ENCODE results near the gene OSBPL8. TPM values are rescaled to one million over a fixed set of nuclear protein-coding genes. Genes with fewer than 3 reads are reported as not detected.

Gene OSBPL8
- total RNA-seq, 4 donors from 2014 or later = 15.5 to 241 (median 29.4) TPM

DNA sequence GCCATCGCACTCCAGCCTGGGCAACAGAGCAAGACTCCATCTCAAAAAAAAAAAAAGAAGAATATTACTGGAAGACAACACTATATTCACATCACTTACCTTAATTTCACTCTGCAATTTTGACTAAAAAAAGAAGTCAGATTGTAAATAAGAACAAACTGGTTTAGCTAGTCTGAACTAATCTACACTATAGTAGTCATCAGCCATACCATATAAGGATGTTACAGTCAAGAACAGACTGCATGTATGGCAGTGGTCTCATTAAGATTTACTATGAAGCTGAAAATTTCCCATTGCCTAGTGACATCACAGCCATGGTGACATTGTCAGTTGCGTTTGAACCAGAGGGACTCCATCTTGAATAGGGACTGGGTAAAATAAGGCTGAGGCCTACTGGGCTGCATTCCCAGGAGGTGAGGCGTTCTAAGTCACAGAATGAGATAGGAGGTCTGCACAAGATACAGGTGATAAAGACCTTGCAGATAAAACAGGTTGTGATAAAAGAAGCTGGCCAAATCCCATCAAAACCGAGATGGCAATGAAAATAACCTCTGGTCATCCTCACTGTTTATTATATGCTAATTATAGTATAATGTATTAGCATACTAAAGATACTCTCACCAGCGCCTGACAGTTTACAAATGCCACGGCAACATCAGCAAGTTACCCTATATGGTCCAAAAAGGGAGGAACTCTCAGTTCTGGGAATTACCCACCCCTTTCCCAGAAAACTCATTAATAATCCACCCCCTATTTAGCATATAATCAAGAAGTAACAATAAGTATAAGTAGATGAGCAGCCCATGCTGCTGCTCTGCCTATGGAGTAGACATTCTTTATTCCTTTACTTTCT is 51.2 kb downstream of the OSBPL8 start:
- Histone ChIP-seq H3K36me3 (no peaks in the 10 kb centered on the region), H3K4me3 (no peak overlapping the region), H3K4me1 (peaks cover 0 to 2% (median 0%) of the 10 kb centered on the region in 4 donors), H3K9me3 (no peaks in the 10 kb centered on the region), H3K27me3 (no peaks in the 10 kb centered on the region), H3K27ac (no peak overlapping the region)
- no peak for DNase-seq
- in situ Hi-C loops (cut with MboI; ENCODE audit: low pct_ligation_motif_present in 1 of 4, low pct_unique_long_range_greater_than_20kb in 1 of 4, low sequenced_read_pairs in 3 of 4) = no loop called here
- WGBS, 2 donors (ENCODE audit: low coverage in 1 of 2) = 78 to 93% methylated on average over 4 to 6 of the region's 6 CpGs
- TF ChIP-seq EP300 (IDR thresholded peaks at IDR 0.05; ENCODE audit: low read depth) (no peak), POLR2AphosphoS5 (IDR thresholded peaks at IDR 0.05) (no peak), POLR2A (IDR thresholded peaks at IDR 0.05) (no peak)
- TF ChIP-seq, protein P1, sequence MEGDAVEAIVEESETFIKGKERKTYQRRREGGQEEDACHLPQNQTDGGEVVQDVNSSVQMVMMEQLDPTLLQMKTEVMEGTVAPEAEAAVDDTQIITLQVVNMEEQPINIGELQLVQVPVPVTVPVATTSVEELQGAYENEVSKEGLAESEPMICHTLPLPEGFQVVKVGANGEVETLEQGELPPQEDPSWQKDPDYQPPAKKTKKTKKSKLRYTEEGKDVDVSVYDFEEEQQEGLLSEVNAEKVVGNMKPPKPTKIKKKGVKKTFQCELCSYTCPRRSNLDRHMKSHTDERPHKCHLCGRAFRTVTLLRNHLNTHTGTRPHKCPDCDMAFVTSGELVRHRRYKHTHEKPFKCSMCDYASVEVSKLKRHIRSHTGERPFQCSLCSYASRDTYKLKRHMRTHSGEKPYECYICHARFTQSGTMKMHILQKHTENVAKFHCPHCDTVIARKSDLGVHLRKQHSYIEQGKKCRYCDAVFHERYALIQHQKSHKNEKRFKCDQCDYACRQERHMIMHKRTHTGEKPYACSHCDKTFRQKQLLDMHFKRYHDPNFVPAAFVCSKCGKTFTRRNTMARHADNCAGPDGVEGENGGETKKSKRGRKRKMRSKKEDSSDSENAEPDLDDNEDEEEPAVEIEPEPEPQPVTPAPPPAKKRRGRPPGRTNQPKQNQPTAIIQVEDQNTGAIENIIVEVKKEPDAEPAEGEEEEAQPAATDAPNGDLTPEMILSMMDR (IDR thresholded peaks at IDR 0.05) = no peak
- intact Hi-C loops (cut with DNase I; ENCODE audit: low total_unique reads) = no loop called here

DNA sequence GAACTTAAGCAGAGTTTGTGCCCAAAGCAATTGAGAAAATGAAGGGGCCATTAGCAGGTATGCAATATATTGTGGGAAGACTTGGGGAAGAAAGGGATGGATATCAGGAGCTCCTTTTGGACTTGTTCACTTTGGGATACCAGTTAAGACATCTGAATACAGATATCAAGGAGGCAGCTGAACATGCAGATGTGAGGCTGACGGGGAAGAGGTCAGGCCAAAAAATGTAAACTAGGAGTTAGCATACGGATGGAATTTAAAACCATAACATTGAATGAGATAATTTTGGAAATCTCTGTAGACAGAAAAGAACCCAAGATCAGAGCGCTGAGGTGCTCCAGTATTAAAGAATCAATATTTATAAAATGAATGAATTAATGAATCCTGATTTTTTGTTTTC is 53.4 kb downstream of the OSBPL8 start:
- no peak overlapping the region for H3K4me3 ChIP-seq
- DNase-seq = no peak
- H3K9me3 ChIP-seq = no peaks in the 10 kb centered on the region
- H3K27me3 ChIP-seq = no peaks in the 10 kb centered on the region
- H3K27ac ChIP-seq = no peak overlapping the region
- H3K36me3 ChIP-seq = no peaks in the 10 kb centered on the region
- 80 to 86% methylated on average over 3 of the region's 3 CpGs for WGBS, 2 donors (ENCODE audit: low coverage in 1 of 2)
- no peak for TF ChIP-seq POLR2A (IDR thresholded peaks at IDR 0.05)
- TF ChIP-seq, protein P1 (IDR thresholded peaks at IDR 0.05) = no peak
- no peak for TF ChIP-seq POLR2AphosphoS5 (IDR thresholded peaks at IDR 0.05)
- no peak for TF ChIP-seq EP300 (IDR thresholded peaks at IDR 0.05; ENCODE audit: low read depth)
- in situ Hi-C loops (cut with MboI; ENCODE audit: low pct_ligation_motif_present in 1 of 4, low pct_unique_long_range_greater_than_20kb in 1 of 4, low sequenced_read_pairs in 3 of 4) (no loop called here), intact Hi-C loops (cut with DNase I; ENCODE audit: low total_unique reads) (no loop called here)
- peaks cover 0 to 7% (median 0%) of the 10 kb centered on the region in 4 donors for H3K4me1 ChIP-seq

DNA sequence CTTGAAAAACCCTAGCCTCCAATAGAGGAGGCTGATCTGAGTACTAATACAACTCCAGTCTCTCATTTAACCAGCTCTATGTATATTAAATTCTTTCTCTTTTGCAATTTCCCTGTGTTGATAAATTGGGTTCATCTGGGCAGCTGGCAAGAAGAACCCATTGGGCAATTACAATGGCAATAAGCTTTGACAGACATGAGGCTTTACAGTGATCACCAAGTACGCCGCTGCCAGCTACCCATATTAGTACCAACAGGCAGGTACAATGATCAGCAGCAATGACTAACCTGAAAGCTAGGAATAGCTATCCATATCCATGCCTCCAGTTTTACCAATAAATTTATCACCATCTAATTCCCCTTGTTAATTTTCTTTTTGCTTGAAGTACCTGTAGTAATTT is 54.5 kb downstream of the OSBPL8 start:
- H3K4me3 ChIP-seq = no peak overlapping the region
- H3K27ac ChIP-seq = no peak overlapping the region
- DNase-seq = no peak
- no peaks in the 10 kb centered on the region for H3K9me3 ChIP-seq
- WGBS, 2 donors (ENCODE audit: low coverage in 1 of 2) = 96% methylated on average over 2 of the region's 2 CpGs; no CpG with 5 or more reads in 1 of the 2 donors
- peaks cover 0 to 7% (median 0%) of the 10 kb centered on the region in 4 donors for H3K4me1 ChIP-seq
- H3K36me3 ChIP-seq = no peaks in the 10 kb centered on the region
- intact Hi-C loops (cut with DNase I; ENCODE audit: low total_unique reads) = no loop called here
- no peak for TF ChIP-seq EP300 (IDR thresholded peaks at IDR 0.05; ENCODE audit: low read depth)
- TF ChIP-seq POLR2A (IDR thresholded peaks at IDR 0.05) = no peak
- TF ChIP-seq, protein P1 (IDR thresholded peaks at IDR 0.05) = no peak
- TF ChIP-seq POLR2AphosphoS5 (IDR thresholded peaks at IDR 0.05) = no peak
- in situ Hi-C loops (cut with MboI; ENCODE audit: low pct_ligation_motif_present in 1 of 4, low pct_unique_long_range_greater_than_20kb in 1 of 4, low sequenced_read_pairs in 3 of 4) = no loop called here
- H3K27me3 ChIP-seq = no peaks in the 10 kb centered on the region

DNA sequence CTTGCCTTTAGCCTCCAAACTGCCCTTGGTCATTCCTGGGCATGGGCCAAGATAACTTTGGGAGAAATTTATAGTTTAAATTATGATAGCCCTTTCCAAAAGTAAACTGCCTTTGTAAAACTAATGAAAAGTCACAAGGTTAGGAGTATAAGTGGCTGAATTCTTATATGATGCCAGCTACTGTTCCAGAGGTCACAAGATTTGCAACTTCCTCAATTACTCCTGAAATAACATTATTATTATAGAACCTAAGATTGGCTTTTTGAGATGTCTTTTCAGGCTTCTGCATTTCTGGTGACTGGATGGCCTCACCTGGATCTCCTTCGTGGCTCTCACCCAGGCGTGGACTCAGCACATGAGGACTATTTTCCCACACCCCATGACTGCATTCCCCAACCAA is 55.0 kb downstream of the OSBPL8 start:
- Histone ChIP-seq H3K4me1 (peaks cover 0 to 7% (median 0%) of the 10 kb centered on the region in 4 donors), H3K4me3 (no peak overlapping the region), H3K27me3 (no peaks in the 10 kb centered on the region), H3K27ac (no peak overlapping the region), H3K36me3 (no peaks in the 10 kb centered on the region), H3K9me3 (no peaks in the 10 kb centered on the region)
- in situ Hi-C loops (cut with MboI; ENCODE audit: low pct_ligation_motif_present in 1 of 4, low pct_unique_long_range_greater_than_20kb in 1 of 4, low sequenced_read_pairs in 3 of 4) = no loop called here
- TF ChIP-seq, protein P1 (IDR thresholded peaks at IDR 0.05) = no peak
- WGBS, 2 donors (ENCODE audit: low coverage in 1 of 2) = 100% methylated on average over 2 of the region's 2 CpGs; no CpG with 5 or more reads in 1 of the 2 donors
- no peak for DNase-seq
- intact Hi-C loops (cut with DNase I; ENCODE audit: low total_unique reads) = no loop called here

All from transverse colon (tissue), 4 donors.